Neural crest cell (in vitro differentiated cells): ENCODE measurements around the gene JKAMP. TPM values are rescaled to one million over a fixed set of nuclear protein-coding genes. Genes with fewer than 3 reads are reported as not detected.

ENCODE experiments used
- DNase-seq: peaks from one replicate; pipeline ENCODE4 v3.0.0; 2021; ENCODE audit warnings: low read depth, mixed read lengths, low spot score
- H3K27ac Mint-ChIP-seq: one replicate; pipeline ENCODE4 v1.8.0; 2021; ENCODE audit warnings: mild to moderate bottlenecking, mixed read lengths; ENCODE audit not compliant: unreplicated experiment
- H3K27me3 Mint-ChIP-seq: 2 replicates; pipeline ENCODE4 v1.8.0; 2021; ENCODE audit warnings: low read depth, mild to moderate bottlenecking, mixed read lengths
- H3K36me3 Mint-ChIP-seq: 2 replicates; pipeline ENCODE4 v1.8.0; 2021; ENCODE audit warnings: low read depth, mild to moderate bottlenecking, mixed read lengths
- H3K4me1 Mint-ChIP-seq: 2 replicates; pipeline ENCODE4 v1.8.0; 2021; ENCODE audit warnings: mixed read lengths
- H3K4me3 Mint-ChIP-seq: one replicate; pipeline ENCODE4 v1.8.0; 2021; ENCODE audit warnings: mild to moderate bottlenecking, mixed read lengths
- H3K9me3 Mint-ChIP-seq: 2 replicates; pipeline ENCODE4 v1.8.0; 2021; ENCODE audit warnings: mixed read lengths
- total RNA-seq: library from RNA; stranded (reverse); gene quantifications from 2 replicates; pipeline ENCODE4 v1.2.1, GENCODE V29; 2021
- TF ChIP-seq, protein P1 (sequence below): fragments of 200-600 bp; sonication (generic); conservative IDR thresholded peaks from 2 replicates; pipeline ENCODE4 v1.5.0; 2021; ENCODE audit warnings: antibody characterized with exemption, mild to moderate bottlenecking

Gene JKAMP
- total RNA-seq, 1 donor from 2014 or later: 43.6 TPM

DNA sequence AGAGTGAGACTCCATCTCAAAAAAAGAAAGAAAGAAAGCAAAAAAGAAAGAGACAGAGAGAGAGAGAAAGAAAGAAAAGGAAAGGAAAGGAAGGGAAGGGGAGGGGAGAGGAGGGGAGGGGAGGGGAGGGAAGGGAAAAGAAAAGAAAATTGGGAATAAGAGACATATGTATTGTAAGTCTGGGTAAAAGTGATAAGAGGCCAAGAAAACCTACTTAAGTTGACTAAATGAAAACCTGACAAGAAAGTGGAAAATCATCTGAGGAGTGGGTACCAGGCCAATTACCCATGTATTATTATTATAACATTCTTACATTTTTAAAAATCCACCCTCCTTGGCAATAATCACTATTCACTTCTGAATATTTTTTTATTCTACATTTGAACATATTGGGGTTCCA is 46.0 kb downstream of the JKAMP start:
- H3K9me3 Mint-ChIP-seq: peaks cover 8% of the 10 kb centered on the region
- H3K4me3 Mint-ChIP-seq: no peak overlapping the region
- no peak for DNase-seq
- no peaks in the 10 kb centered on the region for H3K4me1 Mint-ChIP-seq
- no peak overlapping the region for H3K27ac Mint-ChIP-seq
- H3K36me3 Mint-ChIP-seq: no peaks in the 10 kb centered on the region
- H3K27me3 Mint-ChIP-seq: no peaks in the 10 kb centered on the region
- TF ChIP-seq, protein P1, sequence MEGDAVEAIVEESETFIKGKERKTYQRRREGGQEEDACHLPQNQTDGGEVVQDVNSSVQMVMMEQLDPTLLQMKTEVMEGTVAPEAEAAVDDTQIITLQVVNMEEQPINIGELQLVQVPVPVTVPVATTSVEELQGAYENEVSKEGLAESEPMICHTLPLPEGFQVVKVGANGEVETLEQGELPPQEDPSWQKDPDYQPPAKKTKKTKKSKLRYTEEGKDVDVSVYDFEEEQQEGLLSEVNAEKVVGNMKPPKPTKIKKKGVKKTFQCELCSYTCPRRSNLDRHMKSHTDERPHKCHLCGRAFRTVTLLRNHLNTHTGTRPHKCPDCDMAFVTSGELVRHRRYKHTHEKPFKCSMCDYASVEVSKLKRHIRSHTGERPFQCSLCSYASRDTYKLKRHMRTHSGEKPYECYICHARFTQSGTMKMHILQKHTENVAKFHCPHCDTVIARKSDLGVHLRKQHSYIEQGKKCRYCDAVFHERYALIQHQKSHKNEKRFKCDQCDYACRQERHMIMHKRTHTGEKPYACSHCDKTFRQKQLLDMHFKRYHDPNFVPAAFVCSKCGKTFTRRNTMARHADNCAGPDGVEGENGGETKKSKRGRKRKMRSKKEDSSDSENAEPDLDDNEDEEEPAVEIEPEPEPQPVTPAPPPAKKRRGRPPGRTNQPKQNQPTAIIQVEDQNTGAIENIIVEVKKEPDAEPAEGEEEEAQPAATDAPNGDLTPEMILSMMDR: no peak

DNA sequence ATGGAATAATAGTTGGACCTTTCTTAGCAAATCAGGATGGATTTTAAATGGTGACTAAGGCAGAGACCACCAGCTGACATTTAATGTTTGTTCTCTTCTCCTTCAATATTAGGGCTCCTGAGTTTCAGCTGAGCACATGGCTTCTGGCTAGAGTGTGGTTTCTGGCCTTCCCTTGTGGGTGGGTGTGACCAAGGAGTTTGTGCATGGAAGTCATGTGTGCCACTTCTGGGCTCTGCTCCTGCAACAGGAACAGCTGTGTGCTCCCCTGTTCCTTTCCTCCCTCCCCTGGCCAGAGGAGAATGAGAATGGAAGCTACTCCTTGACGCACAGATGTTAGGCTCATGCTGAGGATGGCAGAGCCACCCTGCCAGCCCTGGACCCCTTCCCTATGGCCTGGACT is 48.1 kb downstream of the JKAMP start:
- Mint-ChIP-seq H3K4me3 (no peak overlapping the region), H3K27ac (no peak overlapping the region), H3K9me3 (peaks cover 8% of the 10 kb centered on the region), H3K36me3 (no peaks in the 10 kb centered on the region), H3K27me3 (no peaks in the 10 kb centered on the region), H3K4me1 (no peaks in the 10 kb centered on the region)
- TF ChIP-seq, protein P1: no peak
- no peak for DNase-seq

DNA sequence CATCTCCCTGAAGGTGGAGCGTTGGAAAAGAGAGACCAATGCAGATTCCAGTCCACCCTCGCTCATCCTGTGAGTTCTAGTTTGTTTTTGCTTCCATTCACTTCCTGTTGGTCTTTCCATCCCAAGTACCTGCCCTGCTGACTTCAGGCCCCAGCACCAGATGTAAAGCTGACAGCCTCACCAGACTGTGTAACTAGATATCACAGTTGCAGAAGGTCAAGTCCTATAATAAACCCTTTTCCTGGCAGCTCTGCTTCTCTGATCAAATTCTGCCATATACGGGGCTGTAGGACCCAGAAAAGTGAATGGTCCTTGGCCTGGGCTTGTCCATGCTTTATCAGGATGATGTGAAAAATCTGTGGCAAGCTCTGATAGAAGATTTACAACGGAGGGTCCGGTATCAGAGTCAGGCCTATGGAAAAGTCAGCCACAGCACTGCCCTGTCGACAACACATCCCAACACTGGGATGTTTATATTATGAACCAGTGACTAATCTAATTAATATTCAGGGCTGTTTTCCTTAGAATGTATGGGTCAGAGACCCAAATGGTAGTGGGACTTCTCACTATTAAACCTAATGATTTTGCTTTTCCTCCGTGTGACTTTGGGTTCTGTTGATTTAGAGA is 50.2 kb downstream of the JKAMP start:
- Mint-ChIP-seq H3K27me3 (no peaks in the 10 kb centered on the region), H3K4me3 (no peak overlapping the region), H3K4me1 (no peaks in the 10 kb centered on the region), H3K27ac (no peak overlapping the region), H3K36me3 (no peaks in the 10 kb centered on the region), H3K9me3 (no peaks in the 10 kb centered on the region)
- TF ChIP-seq, protein P1: no peak
- DNase-seq: no peak

DNA sequence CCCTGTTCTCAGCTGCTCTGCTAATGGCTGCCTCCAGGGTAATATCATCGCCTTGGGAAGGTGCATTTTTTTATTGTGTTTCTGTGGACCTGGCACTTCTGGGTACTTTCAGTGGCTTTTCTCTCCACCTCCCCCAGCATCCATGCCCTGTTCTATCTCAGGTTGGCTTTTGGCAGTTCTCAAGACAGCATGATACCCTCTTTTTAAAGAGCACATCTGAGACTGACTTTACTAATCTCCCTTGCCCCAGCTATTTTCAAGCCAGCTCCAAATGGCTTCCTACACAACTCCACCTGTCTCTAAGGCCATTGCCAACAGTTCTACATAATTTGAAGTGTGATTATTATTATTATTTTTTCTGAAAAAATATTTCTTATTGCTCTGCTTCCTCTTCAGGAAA is 53.2 kb downstream of the JKAMP start:
- Mint-ChIP-seq H3K4me1 (peaks cover 4% of the 10 kb centered on the region), H3K4me3 (no peak overlapping the region), H3K36me3 (no peaks in the 10 kb centered on the region), H3K27ac (no peak overlapping the region), H3K9me3 (no peaks in the 10 kb centered on the region), H3K27me3 (no peaks in the 10 kb centered on the region)
- TF ChIP-seq, protein P1: no peak
- no peak for DNase-seq

DNA sequence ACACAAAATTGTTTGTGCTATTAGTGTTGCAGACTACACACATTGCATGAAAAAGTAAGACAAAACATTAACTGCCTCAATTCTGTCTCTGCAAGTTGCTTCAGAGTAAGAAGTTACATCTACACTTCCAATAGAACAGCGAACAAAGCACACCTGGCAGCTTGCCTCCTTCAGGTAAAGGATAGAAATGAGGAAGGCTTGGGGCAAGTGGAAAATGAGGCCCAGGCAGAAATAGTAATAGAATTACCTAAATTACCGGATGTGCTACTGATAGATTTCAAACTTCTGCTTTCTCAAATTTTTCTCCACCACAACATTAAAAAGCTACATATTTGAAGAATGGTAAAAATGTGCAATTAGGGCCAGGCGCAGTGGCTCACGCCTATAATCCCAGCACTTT is 54.6 kb downstream of the JKAMP start:
- Mint-ChIP-seq H3K4me3 (no peak overlapping the region), H3K27me3 (no peaks in the 10 kb centered on the region), H3K27ac (no peak overlapping the region), H3K4me1 (peaks cover 4% of the 10 kb centered on the region), H3K36me3 (no peaks in the 10 kb centered on the region), H3K9me3 (no peaks in the 10 kb centered on the region)
- TF ChIP-seq, protein P1: no peak
- DNase-seq: no peak
